Nephron progenitor cell (in vitro differentiated cells): ENCODE results near the gene CAPN12.

ENCODE experiments used
- DNase-seq: peaks from one replicate; pipeline ENCODE4 v3.0.0; 2021
- H3K27ac Mint-ChIP-seq: 2 replicates; pipeline ENCODE4 v1.8.0; 2021; ENCODE audit warnings: mild to moderate bottlenecking, moderate library complexity, mixed read lengths
- H3K27me3 Mint-ChIP-seq: 2 replicates; pipeline ENCODE4 v1.8.0; 2021; ENCODE audit warnings: mild to moderate bottlenecking, low read depth, mixed read lengths; ENCODE audit not compliant: poor library complexity
- H3K36me3 Mint-ChIP-seq: 2 replicates; pipeline ENCODE4 v1.8.0; 2021; ENCODE audit warnings: low read depth, mixed read lengths
- H3K4me1 Mint-ChIP-seq: 2 replicates; pipeline ENCODE4 v1.8.0; 2021; ENCODE audit warnings: mixed read lengths
- H3K4me3 Mint-ChIP-seq: 2 replicates; pipeline ENCODE4 v1.8.0; 2021; ENCODE audit warnings: mild to moderate bottlenecking, moderate library complexity, mixed read lengths
- H3K9me3 Mint-ChIP-seq: 2 replicates; pipeline ENCODE4 v1.8.0; 2021; ENCODE audit warnings: mild to moderate bottlenecking, moderate library complexity, mixed read lengths
- TF ChIP-seq, protein P1 (sequence below): fragments of 200-600 bp; sonication (generic); IDR thresholded peaks from 2 replicates; pipeline ENCODE4 v1.5.0; 2021; ENCODE audit warnings: antibody characterized with exemption

Gene CAPN12

GRCh38 chr19:38727306-38727867 lies 16.9 kb downstream of the CAPN12 start:
- TF ChIP-seq, protein P1, sequence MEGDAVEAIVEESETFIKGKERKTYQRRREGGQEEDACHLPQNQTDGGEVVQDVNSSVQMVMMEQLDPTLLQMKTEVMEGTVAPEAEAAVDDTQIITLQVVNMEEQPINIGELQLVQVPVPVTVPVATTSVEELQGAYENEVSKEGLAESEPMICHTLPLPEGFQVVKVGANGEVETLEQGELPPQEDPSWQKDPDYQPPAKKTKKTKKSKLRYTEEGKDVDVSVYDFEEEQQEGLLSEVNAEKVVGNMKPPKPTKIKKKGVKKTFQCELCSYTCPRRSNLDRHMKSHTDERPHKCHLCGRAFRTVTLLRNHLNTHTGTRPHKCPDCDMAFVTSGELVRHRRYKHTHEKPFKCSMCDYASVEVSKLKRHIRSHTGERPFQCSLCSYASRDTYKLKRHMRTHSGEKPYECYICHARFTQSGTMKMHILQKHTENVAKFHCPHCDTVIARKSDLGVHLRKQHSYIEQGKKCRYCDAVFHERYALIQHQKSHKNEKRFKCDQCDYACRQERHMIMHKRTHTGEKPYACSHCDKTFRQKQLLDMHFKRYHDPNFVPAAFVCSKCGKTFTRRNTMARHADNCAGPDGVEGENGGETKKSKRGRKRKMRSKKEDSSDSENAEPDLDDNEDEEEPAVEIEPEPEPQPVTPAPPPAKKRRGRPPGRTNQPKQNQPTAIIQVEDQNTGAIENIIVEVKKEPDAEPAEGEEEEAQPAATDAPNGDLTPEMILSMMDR = no peak
- Mint-ChIP-seq H3K27me3 (no peaks in the 10 kb centered on the region), H3K9me3 (no peaks in the 10 kb centered on the region), H3K4me3 (no peak overlapping the region), H3K36me3 (peaks cover 31% of the 10 kb centered on the region), H3K27ac (no peak overlapping the region), H3K4me1 (peaks cover 13% of the 10 kb centered on the region)
- DNase-seq = no peak

DNA sequence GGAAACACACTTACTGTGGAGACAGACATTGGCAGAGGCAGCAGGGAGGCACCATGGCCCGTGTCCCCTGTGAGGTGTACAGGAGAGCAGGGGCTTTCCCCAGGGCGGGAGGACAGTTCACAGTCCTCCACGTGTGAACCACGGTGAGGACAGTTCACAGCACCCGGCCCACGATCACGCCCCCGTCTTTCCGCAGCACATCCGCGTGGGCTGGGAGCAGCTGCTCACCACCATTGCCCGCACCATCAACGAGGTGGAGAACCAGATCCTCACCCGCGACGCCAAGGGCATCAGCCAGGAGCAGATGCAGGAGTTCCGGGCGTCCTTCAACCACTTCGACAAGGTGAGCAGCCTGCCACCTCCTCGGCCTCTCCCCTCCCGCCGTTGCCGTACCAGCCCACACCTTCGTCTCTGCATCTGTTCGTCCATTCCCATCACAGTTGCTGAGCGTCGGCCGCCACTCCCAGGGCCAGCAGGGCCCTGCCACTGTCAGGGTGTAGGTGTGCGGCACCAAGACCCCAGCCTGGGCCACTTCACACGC lies 17.4 kb downstream of the CAPN12 start:
- H3K9me3 Mint-ChIP-seq = no peaks in the 10 kb centered on the region
- no peak for DNase-seq
- TF ChIP-seq, protein P1 = no peak
- no peaks in the 10 kb centered on the region for H3K27me3 Mint-ChIP-seq
- H3K4me3 Mint-ChIP-seq = no peak overlapping the region
- H3K27ac Mint-ChIP-seq = peak overlapping the region; percentile 81
- peaks cover 26% of the 10 kb centered on the region for H3K36me3 Mint-ChIP-seq
- peaks cover 13% of the 10 kb centered on the region for H3K4me1 Mint-ChIP-seq

GRCh38 chr19:38726284-38726673 lies 18.0 kb downstream of the CAPN12 start:
- Mint-ChIP-seq H3K27me3 (no peaks in the 10 kb centered on the region), H3K27ac (peak overlapping the region; percentile 81), H3K4me1 (peaks cover 13% of the 10 kb centered on the region), H3K4me3 (no peak overlapping the region), H3K36me3 (peaks cover 23% of the 10 kb centered on the region), H3K9me3 (no peaks in the 10 kb centered on the region)
- DNase-seq = no peak
- TF ChIP-seq, protein P1 = no peak

DNA sequence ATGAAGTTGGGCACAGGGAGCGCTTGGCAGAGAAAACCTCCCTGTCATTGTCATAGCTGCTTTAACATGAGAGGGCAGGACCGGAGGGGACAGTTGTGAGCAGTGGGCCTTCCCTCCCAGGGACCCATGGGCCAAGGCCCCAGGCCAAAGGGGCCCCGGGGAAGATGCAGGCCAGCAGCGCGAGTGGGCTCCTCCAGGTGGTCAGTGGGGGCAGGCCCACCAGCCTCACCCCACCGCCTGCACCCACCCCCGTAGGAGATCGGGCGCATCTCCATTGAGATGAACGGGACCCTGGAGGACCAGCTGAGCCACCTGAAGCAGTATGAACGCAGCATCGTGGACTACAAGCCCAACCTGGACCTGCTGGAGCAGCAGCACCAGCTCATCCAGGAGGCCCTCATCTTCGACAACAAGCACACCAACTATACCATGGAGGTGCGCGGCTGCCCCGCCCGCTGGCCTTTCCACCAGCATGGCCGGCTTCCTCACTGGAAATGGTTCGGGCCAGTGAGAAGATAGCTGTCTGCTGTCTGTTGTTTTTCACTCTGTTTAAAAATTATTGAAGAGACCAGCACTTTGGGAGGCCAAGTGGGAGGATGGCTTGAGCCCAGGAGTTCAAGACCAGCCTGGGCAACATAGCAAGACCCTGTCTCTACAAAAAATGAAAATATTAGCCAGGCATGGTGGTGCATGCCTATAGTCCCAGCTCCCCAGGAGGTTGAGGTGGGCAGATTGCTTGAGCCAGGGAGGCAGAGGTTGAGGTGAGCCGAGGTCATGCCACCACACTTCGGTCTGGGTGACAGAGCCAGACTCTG lies 18.6 kb downstream of the CAPN12 start:
- peaks cover 13% of the 10 kb centered on the region for H3K4me1 Mint-ChIP-seq
- TF ChIP-seq, protein P1 = no peak
- no peaks in the 10 kb centered on the region for H3K27me3 Mint-ChIP-seq
- H3K9me3 Mint-ChIP-seq = no peaks in the 10 kb centered on the region
- no peak for DNase-seq
- no peak overlapping the region for H3K4me3 Mint-ChIP-seq
- H3K27ac Mint-ChIP-seq = no peak overlapping the region
- peaks cover 22% of the 10 kb centered on the region for H3K36me3 Mint-ChIP-seq

GRCh38 chr19:38723990-38724854 lies 20.1 kb downstream of the CAPN12 start:
- Mint-ChIP-seq H3K9me3 (no peaks in the 10 kb centered on the region), H3K27ac (peak overlapping the region; percentile 95), H3K36me3 (peaks cover 12% of the 10 kb centered on the region), H3K4me3 (no peak overlapping the region), H3K4me1 (peaks cover 8% of the 10 kb centered on the region), H3K27me3 (no peaks in the 10 kb centered on the region)
- TF ChIP-seq, protein P1 = no peak
- DNase-seq = no peak
